DMS53 (cell line): ENCODE data around the gene KCNMA1.
A peak's percentile ranks its signal among the peaks of the same experiment; 100 is the strongest.
"Not testable (repeated sequence)": the region's sequence is repeated elsewhere in the genome, so short reads cannot be mapped to it uniquely, and the experiment has no call there.

Experiments
- DNase-seq: peaks from one replicate; lab custom pipeline; 2025; lab: John Stamatoyannopoulos, UW

KCNMA1 gene

GRCh38 chr10:77637532-77638320 lies at the start of gene KCNMA1:
Gene KCNMA1 (minus strand): TSS chr10:77637808.
- peak; percentile 72 for DNase-seq

- no peak for DNase-seq
Observed at GRCh38 chr10:77686650-77687417, 49.2 kb upstream of the KCNMA1 start.

GRCh38 chr10:77686096-77686495 lies 48.5 kb upstream of the KCNMA1 start:
- DNase-seq: no peak

GRCh38 chr10:77685432-77685831 lies 47.8 kb upstream of the KCNMA1 start:
- DNase-seq: no peak

GRCh38 chr10:77683088-77683432 lies 45.5 kb upstream of the KCNMA1 start:
- not testable (repeated sequence) for DNase-seq

GRCh38 chr10:77682393-77683087 lies 44.9 kb upstream of the KCNMA1 start:
- DNase-seq: no peak

GRCh38 chr10:77681839-77682238 lies 44.2 kb upstream of the KCNMA1 start:
- DNase-seq: no peak

DNA sequence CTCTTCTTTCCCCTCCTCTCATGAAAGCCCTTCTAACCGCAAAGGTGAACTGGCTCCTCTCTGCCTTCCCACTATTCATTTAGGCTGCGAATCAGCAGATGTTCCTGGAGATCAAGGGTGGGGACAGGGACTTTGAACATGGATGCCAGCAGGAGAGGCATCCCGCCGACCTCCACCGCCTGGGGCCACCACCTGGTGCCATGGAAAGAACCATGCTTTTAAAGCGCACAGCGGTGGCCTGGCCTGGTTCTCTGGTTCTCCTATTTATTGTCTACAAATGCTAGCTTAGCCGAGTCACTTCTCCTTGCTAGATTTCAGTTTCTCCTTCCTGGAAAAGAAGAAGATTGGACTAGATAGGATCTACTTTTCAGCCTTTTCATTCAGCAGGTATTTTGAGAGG lies 43.2 kb upstream of the KCNMA1 start:
- DNase-seq: no peak

GRCh38 chr10:77680065-77680464 lies 42.5 kb upstream of the KCNMA1 start:
- no peak for DNase-seq

GRCh38 chr10:77679217-77679616 lies 41.6 kb upstream of the KCNMA1 start:
- DNase-seq: no peak

- DNase-seq: no peak
Observed at GRCh38 chr10:77678146-77678545, 40.5 kb upstream of the KCNMA1 start.

DNA sequence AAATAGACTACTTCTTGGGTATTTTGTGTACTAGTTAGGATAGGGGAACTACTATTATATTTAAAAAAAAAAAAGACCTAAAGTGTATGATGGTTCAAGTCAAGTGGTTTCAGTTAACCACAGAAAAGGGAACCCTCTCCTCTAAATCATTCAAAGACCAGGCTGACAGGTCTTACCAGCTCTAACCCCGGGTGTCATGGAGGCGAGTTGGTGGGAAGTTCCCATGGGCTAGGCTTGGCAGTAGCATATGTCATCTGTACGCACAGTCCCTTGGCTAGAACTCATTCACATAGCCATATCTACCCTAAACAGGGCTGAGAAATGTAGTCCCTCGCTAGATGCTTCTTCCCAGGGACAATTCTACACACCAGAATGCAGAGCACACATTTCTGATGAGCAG lies 37.7 kb upstream of the KCNMA1 start:
- DNase-seq: peak; percentile 27

DNA sequence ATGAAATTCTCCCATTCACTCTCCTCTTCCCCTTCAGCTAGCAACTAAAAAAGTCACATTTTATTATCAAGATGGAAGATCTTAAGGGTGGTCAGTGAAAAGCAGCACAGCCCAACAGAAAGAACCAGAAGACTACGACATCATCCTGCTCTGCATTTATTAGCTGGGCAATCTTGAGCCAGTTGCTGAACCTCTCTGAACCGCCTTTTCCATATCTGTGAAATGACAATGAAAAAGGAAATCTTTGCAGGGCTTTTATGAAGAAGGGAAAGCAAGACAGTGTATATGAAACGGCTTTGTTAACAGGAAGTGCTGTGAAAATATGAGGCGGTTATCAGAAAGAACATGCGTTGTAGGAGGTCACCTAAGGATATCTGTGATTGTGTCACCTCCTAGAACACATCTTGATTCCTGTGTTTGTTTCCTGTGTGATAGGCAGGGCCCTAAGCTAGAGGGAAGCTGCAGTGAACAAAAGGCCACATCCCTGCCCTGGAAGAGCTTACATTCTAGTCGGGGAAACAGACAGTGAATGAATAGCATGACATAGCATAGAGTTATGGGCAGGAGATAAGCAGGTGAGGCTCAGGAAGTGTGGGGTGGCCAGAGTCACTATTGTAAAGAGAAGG lies 36.0 kb upstream of the KCNMA1 start:
- DNase-seq: no peak

- DNase-seq: no peak
Observed at GRCh38 chr10:77673101-77673500, 35.5 kb upstream of the KCNMA1 start.

GRCh38 chr10:77671594-77672252 lies 34.1 kb upstream of the KCNMA1 start:
- DNase-seq: no peak

GRCh38 chr10:77670817-77671443 lies 33.3 kb upstream of the KCNMA1 start:
- DNase-seq: no peak

- no peak for DNase-seq
Observed at GRCh38 chr10:77669892-77670291, 32.3 kb upstream of the KCNMA1 start.

DNA sequence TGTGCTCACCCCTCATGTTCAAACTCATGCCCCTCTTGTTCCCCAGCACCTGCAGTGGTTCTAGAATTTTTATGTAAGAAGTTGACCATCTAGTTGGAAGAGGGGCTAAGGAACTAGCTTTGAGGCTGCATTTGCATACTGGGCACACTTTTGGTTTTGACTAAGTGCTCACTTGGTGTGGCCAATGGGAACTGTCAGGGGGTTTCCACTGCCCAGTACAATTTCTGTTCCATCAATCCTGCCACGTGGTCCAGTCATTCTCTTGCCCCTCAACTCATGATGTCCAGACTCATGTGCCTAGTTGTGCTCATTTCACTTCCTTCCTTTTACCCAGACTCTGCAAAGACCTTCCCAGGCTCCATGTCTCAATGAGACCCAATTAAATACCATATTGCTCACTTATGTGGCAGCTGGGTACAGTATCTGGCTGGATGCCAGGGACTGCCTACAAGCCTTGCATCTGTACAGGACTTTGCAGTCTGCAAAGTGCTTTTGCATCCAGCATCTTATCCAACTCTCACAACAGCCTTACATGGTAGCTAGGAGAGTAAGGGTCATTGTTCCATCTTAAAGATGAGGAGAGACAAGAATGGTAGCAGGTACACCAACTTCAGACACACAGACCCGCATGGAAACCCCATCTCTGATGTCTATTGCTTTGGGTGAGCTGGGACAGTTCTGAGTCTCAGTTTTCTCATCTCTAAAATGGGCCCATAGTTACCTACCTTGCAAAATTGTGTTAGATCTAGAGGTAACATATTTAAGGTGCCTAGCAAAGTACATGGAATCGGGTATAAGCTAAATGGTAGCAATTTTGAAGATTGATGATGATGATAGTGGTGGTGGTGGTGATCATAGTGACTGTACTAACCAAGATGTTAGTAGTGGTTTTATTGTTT lies 30.1 kb upstream of the KCNMA1 start:
- peak; percentile 14 for DNase-seq

DNA sequence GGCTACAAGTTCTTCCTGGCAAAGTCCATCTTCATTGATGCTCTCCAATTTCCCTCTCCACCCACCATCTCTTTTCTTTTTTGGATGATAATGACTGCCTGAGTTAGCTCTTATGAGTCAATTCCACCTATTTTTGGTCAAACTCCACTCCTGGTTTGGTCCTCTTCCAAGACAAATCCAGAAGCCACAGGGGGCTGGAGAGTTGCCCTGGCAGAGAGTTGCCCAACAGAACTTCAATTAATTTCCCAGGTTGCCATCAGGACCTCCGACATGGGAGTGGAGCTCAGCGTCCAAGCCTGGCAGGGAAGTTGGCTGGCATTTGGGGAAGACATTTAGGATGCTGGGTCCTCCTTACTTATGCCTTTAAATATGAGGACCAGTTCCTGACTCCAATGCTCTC lies 29.2 kb upstream of the KCNMA1 start:
- DNase-seq: no peak

DNA sequence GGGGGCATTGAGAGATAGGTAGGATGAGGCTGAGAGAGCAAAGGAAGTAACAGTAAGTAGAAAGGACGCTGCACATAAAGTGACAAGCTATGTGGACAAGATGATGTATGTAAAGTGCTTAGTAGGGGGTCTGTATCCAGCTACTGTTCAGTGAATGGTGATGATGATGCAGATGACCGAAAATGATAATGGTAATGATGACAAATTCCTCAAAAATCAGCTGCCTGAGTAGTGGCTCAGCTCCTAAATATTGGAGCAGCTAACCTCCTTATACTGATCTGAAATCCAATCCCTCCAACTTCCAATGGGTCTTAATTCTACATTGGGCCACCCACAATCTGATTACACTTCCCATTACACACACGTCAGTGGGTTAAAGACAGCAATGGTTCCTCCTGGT lies 27.1 kb upstream of the KCNMA1 start:
- no peak for DNase-seq
